Thyroid gland (tissue), 4 donors: ENCODE data around the gene PKD1. TPM values are rescaled to one million over a fixed set of nuclear protein-coding genes. Genes with fewer than 3 reads are reported as not detected.
A peak's percentile ranks its signal among the peaks of the same experiment; 100 is the strongest.

Source experiments
- DNase-seq, 2 donors: peaks; one replicate each; pipeline ENCODE4 v3.0.0-alpha.2; 2019
- H3K27ac ChIP-seq, 3 donors: fragments of 200-600 bp; sonication (generic); 1 replicate in 2 of 3; 2 replicates in 1 of 3; pipeline ENCODE4 v1.5.1; 2016 to 2019; ENCODE audit warnings: mild to moderate bottlenecking in 1 of 3, moderate library complexity in 1 of 3
- H3K27me3 ChIP-seq: fragments of 200-600 bp; sonication (generic); one replicate; pipeline ENCODE4 v1.5.1; 2019
- H3K36me3 ChIP-seq, 2 donors: fragments of 200-600 bp; sonication (generic); one replicate each; pipeline ENCODE4 v1.5.1; 2016 to 2019
- H3K4me1 ChIP-seq, 2 donors: fragments of 200-600 bp; sonication (generic); one replicate each; pipeline ENCODE4 v1.5.1; 2017 to 2019
- H3K4me3 ChIP-seq, 3 donors: fragments of 200-600 bp; sonication (generic); replicated peaks in 1 of 3; 1 replicate in 2 of 3; 2 replicates in 1 of 3; pipeline ENCODE4 v1.5.1; 2016; ENCODE audit warnings: mild to moderate bottlenecking in 1 of 3
- H3K9me3 ChIP-seq: fragments of 200-600 bp; sonication (generic); one replicate; pipeline ENCODE4 v1.5.1; 2017
- POLR2A ChIP-seq, 2 donors: fragments of 450-650 bp; IDR thresholded peaks; one replicate each; pipeline ENCODE4 v1.6.1; 2017; ENCODE audit warnings: antibody characterized with exemption in 2 of 2, mild to moderate bottlenecking in 2 of 2, moderate library complexity in 1 of 2
- WGBS, 2 donors: methylation state at CpG; one replicate each; pipeline ENCODE4 v1.1.5; 2017; 5-methylcytosine and 5-hydroxymethylcytosine counted together
- intact Hi-C: fragments of 100-400 bp; cut with DNase I; formaldehyde crosslinking; loops from one replicate; pipeline ENCODE4 v1.15.1; 2023
- total RNA-seq, 4 donors: library from RNA; depleted of rRNA; stranded (reverse); fragments of >200 nt; gene quantifications; one replicate each; pipeline ENCODE4 v1.2.3, GENCODE V29; 2016
- TF ChIP-seq, protein P1 (sequence below), 6 experiments: fragments of 200-600 bp in 3 of 6; fragments of 450-650 bp in 3 of 6; sonication (generic) in 3 of 6; IDR thresholded peaks; one replicate each; pipeline ENCODE4 v1.5.1; 2016 to 2019; ENCODE audit warnings: antibody characterized with exemption in 6 of 6, mild to moderate bottlenecking in 2 of 6, inconsistent platforms in 1 of 6, moderate library complexity in 1 of 6

PKD1 gene
- total RNA-seq, 4 donors from 2014 or later = 66.9 to 153 (median 87.7) TPM

GRCh38 chr16:2057438-2057837 lies 78.3 kb downstream of the PKD1 start:
- WGBS, 2 donors = 82 to 84% methylated on average over 8 to 10 of the region's 10 CpGs
- H3K36me3 ChIP-seq = peaks cover 10 to 19% of the 10 kb centered on the region in 2 donors
- intact Hi-C loops = no loop called here

DNA sequence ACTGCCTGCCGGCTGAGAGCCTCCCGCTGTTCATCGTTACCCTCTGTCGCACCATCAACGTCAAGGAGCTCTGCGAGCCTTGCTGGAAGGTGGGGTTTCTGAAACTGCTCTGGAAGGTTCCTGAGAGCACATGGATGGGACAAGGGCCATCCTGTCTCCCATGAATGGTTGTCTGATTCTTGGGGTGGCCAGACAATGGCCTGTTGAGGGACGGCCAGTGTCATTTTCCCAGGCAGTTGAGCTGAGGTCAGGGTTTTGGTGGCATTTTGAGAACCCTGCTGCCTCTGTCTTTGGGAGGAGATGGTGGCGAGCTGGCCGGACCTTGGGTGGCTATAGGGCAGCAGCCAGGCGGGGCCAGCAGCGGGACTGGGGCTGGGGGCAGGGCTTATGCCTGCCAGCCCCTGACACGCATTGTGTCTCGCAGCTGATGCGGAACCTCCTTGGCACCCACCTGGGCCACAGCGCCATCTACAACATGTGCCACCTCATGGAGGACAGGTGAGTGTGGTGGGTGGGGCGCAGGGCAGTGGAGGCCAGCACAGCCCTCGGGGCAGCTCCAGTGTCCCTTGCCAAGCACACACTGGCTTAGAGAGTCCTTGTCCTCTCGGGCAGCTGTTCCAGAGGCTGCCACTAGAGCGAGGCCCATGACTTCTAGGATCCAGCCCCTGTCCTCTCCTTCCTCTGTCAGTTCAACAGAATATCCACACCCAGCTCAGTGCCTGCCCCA lies 78.9 kb downstream of the PKD1 start:
- H3K36me3 ChIP-seq = peaks cover 10 to 18% of the 10 kb centered on the region in 2 donors

More at GRCh38 chr16:2057438-2057837, 78.3 kb downstream of the PKD1 start:
- peaks cover 16 to 32% of the 10 kb centered on the region in 2 donors for H3K4me1 ChIP-seq
- TF ChIP-seq, protein P1, sequence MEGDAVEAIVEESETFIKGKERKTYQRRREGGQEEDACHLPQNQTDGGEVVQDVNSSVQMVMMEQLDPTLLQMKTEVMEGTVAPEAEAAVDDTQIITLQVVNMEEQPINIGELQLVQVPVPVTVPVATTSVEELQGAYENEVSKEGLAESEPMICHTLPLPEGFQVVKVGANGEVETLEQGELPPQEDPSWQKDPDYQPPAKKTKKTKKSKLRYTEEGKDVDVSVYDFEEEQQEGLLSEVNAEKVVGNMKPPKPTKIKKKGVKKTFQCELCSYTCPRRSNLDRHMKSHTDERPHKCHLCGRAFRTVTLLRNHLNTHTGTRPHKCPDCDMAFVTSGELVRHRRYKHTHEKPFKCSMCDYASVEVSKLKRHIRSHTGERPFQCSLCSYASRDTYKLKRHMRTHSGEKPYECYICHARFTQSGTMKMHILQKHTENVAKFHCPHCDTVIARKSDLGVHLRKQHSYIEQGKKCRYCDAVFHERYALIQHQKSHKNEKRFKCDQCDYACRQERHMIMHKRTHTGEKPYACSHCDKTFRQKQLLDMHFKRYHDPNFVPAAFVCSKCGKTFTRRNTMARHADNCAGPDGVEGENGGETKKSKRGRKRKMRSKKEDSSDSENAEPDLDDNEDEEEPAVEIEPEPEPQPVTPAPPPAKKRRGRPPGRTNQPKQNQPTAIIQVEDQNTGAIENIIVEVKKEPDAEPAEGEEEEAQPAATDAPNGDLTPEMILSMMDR (IDR thresholded peaks at IDR 0.05) = peak in 1 of 6 experiments; percentile 23
- TF ChIP-seq POLR2A (IDR thresholded peaks at IDR 0.05) = no peak
- no peaks in the 10 kb centered on the region for H3K9me3 ChIP-seq
- H3K27me3 ChIP-seq = no peaks in the 10 kb centered on the region
- no peak overlapping the region for H3K4me3 ChIP-seq
- DNase-seq = no peak
- H3K27ac ChIP-seq = peak overlapping the region; percentile 74 to 78 (median 75)

GRCh38 chr16:2056077-2056476 lies 79.6 kb downstream of the PKD1 start:
- H3K27ac ChIP-seq = peak overlapping the region in 2 of 3 donors; percentile 75 to 78
- intact Hi-C loops = no loop called here
- no peak for DNase-seq
- no peaks in the 10 kb centered on the region for H3K9me3 ChIP-seq
- 85 to 89% methylated on average over 11 to 13 of the region's 15 CpGs for WGBS, 2 donors
- no peak for TF ChIP-seq POLR2A (IDR thresholded peaks at IDR 0.05)
- TF ChIP-seq, protein P1 (IDR thresholded peaks at IDR 0.05) = peak in 1 of 6 experiments; percentile 8
- H3K27me3 ChIP-seq = no peaks in the 10 kb centered on the region
- H3K4me3 ChIP-seq = no peak overlapping the region
- H3K4me1 ChIP-seq = peaks cover 16 to 32% of the 10 kb centered on the region in 2 donors
- peaks cover 10 to 18% of the 10 kb centered on the region in 2 donors for H3K36me3 ChIP-seq

More for the DNA sequence above, 78.9 kb downstream of the PKD1 start:
- peak in 1 of 2 donors; percentile 24 for TF ChIP-seq POLR2A (IDR thresholded peaks at IDR 0.05)
- TF ChIP-seq, protein P1 (IDR thresholded peaks at IDR 0.05) = peak in 5 of 6 experiments; percentile 34 to 77 (median 72)
- intact Hi-C loops = no loop called here
- Histone ChIP-seq H3K9me3 (no peaks in the 10 kb centered on the region), H3K27me3 (no peaks in the 10 kb centered on the region), H3K4me3 (no peak overlapping the region), H3K4me1 (peaks cover 16 to 32% of the 10 kb centered on the region in 2 donors), H3K27ac (peak overlapping the region; percentile 74 to 78 (median 75))
- WGBS, 2 donors = 66 to 85% methylated on average over 8 to 12 of the region's 19 CpGs
- peak; percentile 90 to 93 for DNase-seq

DNA sequence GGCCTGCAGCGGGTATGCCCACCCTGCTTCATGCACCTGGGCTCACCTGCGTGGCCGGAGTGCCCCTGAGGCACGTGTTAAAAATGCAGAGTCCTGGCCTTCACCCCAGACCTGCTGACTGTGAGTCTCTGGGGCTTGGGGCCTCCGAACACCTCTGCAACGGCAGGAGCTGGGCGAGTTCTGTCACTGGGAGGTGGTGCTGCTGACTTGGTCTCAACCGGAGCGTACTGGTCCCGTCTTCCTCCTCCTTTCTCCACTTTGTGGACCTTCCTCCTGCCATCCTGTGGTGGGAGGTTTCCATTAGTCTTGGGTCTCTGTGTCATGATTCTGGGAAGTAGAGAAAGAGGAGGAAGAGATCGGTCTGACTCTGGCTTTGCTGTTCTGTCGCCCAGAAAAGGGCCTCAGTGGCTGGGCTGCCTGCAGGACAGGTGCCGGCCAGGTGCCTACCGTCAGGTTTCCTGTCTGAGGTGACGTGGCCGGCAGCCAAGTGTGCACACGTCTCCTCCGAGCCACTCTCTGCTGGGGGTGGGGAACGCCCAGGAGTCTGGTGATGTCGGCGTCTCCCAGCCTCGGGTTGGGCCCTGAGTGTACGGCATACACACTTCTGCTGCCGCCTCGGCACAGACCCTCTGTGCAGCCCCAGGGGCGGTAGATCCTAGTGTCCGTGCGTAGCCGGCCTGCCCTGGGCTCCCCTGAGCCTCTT lies 81.0 kb downstream of the PKD1 start:
- Histone ChIP-seq H3K9me3 (no peaks in the 10 kb centered on the region), H3K27me3 (no peaks in the 10 kb centered on the region)
- DNase-seq = peak; percentile 83 to 86

More for the DNA sequence above, 81.0 kb downstream of the PKD1 start:
- Histone ChIP-seq H3K27ac (peak overlapping the region in 2 of 3 donors; percentile 17 to 50), H3K36me3 (peaks cover 10 to 20% of the 10 kb centered on the region in 2 donors), H3K4me3 (no peak overlapping the region), H3K4me1 (peaks cover 16 to 32% of the 10 kb centered on the region in 2 donors)
- intact Hi-C loops = no loop called here
- 73 to 85% methylated on average over 10 to 12 of the region's 29 CpGs for WGBS, 2 donors
- TF ChIP-seq, protein P1 (IDR thresholded peaks at IDR 0.05) = no peak
- no peak for TF ChIP-seq POLR2A (IDR thresholded peaks at IDR 0.05)
